HG02885 (cell line): Measurements from ENCODE around the gene HOXB1.
A peak's percentile ranks its signal among the peaks of the same experiment; 100 is the strongest.

Experiments
- ATAC-seq: cut with Tn5 transposase; IDR thresholded peaks from one replicate; pipeline ENCODE4 v1.9.1; 2021; ENCODE audit warnings: mild to moderate bottlenecking; ENCODE audit not compliant: unreplicated experiment, poor library complexity

The HOXB1 gene

DNA sequence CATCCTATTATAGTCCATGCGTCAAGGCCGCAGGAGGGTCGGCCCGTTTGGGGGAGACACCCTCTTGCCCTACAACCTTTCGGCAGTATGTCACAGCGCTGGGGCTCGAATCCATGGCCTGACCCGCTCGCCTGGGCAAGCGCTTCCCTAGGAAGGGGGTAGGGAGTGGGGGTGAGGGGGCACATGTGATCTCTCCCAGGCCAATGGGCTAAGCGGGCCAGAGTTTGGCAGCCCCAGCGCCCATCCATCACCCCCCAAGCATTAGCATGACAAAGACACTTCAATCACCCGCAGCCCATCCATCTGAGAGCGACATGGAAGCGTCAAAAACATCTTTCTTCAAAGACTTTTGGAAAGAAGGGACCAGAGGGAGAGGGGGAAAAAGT is at the start of gene HOXB1:
HOXB1 (minus strand) TSS at position 125 of the 386 bp plus-strand sequence; CDS start at position 18, 107 bp downstream.
- no peak for ATAC-seq

DNA sequence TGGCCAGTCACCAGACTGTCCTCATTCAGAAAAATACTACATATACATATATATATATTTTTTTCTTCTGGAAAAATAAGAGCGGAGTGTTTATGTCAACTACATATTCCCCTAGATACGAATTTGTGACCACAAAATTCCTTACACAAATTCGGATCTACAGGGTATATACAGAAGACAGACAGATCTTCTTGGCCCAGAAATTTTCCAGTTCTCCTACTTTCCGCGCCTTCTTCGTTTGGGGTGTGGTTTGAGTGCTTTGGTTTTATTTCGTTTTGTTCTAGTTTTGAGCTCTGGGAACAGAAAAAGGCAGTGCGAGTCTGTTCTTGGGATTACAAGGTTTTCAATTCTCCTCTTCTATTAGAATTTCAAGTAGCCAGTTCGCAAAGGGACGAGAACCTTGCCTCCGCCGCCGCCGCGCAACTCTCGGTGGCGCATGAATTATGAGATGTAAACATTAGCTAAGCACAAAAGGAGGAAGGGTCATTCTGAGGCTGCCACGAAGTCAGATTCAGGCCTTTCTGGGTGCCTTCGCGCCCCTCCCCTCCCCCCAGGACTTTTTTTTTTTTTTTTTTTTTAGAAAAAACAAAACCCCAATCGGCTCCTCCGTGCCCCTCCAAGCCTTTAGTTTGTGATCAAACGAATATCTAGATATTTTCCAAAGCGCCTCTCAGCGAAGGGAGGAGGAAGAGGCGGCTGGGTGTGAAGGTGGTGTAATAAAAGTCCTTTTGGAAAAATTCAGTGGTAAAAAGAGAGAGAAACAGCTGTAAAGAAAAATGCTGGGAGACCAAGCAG is 49.1 kb upstream of the HOXB1 start:
- no peak for ATAC-seq

DNA sequence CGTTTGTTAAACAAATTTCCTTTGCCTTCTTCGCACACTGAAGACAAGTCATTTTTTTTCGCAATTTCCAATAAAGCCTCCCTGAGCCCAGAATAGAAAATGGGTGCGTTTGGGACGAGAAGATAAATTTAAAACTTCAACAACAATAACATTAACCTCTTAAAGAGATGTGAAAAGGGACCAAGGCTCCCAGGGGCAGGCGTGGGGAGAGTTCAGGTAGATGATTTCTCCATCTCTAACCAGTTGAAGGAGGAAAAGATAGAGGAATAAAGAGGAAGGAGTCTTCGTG is 48.6 kb upstream of the HOXB1 start:
- no peak for ATAC-seq

DNA sequence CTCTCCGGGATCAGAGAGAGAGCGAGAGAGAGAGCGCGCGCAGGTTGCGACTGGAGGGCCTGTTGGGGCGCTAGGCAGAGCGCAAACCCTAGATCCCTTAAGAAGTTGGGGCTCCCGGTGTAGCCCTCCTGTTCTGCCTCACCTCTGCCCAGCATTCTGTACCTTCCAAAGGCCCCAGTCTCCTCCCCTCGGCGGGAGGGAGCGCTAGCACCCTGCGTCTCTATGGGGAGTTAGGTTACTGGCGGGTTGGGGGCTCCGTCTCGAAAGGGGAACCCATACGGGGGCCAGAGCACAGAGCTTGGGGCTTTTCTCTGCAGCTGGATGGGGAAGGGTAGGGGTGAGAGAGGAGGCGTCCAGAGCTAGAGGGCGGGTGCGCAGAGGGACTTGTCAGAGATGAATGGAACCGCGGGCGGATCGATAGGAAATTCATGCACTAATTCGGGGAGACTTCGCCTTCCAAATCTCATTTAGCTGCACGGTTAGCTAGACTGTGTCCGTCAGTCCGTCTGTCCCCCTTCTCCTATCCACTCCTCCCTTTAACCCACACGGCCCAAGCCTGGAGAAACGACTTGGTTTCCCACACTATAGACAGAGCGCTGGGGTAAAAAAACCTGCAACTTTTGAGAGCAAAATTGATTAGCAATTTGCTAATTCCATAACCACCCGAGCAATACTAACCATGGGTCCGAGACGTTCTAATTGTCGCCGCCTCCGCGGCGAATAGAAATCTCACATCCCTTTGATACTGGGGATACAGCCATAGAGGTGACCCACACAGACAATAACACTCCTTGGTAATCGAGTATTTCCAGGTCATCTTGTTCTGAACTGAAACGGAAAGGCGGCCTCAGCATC is 48.0 kb upstream of the HOXB1 start:
- ATAC-seq: peak; percentile 47

DNA sequence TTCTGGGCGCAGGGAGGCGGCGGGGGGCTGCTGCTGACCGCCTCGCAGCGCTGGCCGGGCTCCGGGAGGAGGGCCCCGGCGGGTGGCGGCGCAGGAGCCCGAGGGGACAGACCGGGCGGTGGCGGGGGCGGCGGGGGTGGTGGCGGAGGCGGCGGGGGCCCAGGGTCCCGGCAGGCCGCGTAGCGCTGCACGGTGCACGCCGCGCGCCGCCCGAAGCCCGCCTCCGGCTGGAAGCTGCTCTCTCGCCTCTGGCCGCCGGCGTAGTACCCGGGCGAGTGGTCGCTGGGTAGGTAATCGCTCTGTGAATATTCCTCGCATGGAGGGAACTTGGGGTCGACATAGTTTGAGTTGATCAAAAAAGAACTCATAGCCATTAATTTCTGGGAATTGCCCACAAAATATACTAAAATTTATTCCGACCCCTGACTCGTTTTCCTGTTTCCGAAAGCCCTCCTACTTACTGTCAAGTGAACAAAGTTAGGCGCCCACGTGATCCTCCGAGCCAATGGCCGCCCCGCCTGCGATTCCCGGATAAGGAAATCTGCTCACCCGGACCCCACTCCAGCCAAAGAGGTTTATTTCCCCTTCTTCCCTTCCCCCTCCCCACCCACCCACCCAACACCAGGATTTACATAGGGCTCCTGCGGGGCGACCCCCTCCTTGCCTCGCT is 47.3 kb upstream of the HOXB1 start, which contains the start of gene HOXB4:
HOXB4 (minus strand) TSS at position 405 of the 670 bp plus-strand sequence; CDS start at position 374, 31 bp downstream.
- peak; percentile 62 for ATAC-seq

DNA sequence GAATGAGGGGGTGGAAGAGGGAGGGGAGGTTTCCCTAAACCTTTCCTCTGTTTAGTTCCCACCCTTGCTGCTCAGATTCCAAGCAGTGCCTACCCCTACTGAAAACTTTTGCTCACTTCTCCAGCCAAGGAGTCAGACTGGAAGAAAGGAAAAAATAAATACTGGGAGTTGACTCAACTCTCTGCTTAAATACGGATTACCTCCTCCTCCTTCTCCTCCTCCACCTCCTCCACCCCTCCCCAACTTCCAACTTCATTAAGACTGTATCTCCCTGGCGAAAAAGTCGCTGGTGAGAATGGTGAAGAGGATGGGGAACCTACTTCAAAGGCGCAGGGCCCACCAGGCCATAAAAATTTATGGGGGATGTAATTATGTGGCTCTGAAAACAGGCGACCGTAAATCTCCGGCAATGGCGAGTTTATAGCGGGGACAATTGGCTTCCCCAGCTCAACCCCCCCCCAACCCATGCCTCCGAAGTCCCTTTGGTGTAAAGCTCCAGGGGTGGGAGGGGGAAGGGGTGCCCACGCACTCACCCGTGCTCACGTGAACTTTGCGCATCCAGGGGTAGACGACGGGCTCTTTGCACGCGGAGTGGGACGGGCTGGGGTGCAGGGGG is 46.6 kb upstream of the HOXB1 start:
- no peak for ATAC-seq

DNA sequence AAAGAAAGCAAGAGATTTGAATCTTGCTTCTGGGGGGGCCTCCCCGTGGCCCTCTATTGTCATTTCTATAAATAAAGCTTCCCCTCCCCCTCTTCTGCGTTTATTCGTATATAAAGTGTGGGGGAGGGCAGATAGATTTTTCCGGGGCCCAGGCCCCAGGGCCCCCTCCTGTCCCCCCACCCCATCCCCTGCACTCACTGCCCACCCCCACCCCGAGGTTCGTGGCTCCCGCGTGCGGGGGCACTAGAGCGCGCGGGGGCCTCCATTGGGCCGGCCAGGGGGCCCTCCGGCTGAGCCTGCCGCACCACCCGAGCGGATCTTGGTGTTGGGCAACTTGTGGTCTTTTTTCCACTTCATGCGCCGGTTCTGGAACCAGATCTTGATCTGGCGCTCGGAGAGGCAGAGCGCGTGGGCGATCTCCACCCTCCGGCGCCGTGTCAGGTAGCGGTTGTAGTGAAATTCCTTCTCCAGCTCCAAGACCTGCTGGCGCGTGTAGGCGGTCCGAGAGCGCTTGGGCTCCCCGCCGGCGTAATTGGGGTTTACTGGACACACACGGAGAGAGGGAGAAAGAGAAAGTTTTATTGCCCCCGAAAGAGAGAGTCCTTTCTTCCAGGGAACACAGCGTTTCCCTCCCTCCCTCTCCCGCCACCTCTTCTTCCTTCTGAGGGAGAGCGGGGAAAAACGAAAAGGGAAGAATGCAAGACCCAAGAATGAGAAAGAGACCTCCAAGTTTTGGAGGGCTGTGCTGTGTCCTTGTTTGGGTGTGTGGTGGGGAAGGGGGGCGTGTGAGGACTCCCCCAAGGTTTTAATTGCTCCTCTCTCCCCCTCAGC is 45.9 kb upstream of the HOXB1 start:
- ATAC-seq: no peak

DNA sequence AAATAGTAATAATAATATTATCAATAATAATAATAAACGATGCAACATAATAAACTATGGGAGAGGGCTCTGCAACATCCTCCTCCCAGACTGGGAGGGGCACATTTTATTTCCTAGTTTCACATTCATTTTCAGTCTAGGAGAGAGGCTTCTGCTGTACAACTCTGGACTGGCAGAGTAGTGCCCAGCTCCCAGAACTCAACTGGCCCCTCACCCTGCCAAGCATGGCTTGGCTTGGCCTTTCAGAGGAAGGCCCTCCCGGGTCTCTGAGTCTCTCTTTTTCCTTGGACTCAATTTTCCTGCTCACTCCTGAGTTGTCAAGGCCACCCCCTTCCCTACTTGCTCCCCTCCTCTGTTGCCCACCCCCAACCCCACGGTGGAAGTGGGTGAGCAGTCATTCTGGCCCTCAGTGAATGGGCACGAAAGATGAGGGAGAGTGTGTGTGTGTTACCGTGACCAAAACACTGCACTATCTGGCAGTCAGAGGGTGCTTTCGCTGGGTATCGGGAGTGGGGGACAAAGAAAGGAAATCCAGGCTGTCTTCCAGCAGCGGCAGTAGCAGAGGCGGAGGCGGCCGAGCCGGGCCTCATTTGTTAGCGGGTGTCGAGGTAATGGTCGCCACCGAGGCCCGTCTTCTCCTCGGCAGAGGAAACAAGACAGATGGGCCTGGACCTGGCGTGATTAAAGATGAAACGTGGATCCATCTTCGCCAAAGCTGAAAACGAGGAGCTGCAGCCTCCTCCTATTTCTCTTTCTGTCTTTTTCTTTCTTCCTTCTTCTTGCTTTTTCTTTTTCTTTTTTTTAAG is 45.1 kb upstream of the HOXB1 start:
- no peak for ATAC-seq

DNA sequence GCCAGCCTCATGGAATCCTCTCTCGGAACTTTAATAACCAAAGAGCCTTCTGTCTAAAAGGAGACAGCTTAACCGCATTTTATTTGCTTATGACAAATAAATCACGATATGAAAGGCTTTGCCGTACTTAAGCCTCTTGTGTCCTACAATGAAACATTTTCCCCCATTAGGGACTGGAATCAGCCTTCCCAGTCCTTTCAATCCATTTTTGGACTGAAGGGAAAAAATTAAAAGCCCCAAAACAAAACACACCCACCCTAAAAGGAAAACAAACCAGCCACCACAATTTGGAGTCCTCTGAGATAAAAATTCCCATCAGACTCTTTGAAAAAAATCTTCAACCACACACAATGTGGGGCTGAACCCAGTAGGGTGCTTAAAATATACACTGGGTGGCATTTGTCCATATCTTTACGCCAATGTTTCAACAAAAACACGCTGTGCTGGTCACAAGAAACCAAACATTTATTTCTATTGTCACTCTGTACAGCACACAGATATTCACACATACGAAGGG is 44.3 kb upstream of the HOXB1 start:
- no peak for ATAC-seq

DNA sequence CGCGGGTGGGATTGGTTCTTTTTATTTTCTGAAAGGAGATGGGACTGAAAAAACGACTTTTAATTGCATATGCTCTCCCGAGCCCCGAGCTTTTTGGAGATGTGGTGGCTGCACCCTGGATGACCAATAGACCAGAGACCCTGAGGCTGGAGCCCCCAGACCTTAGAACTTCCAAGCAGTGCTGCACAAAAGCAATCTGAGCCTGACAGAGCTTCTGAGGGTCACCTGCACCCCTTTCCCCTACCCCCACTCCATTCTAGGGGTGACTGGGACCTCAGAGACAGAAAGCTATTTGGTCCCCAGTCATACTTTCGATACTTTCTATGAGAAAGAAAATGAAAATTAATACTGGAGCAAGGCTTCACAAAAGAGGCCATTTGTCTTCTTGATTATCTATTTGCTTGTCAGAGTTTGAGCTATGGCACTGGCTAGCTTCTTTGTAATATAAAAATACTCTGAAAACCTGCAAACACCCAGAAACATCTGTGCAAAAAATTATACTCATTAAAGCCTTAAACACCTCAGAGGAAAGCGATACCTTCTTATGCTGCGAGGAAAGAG is 43.8 kb upstream of the HOXB1 start:
- no peak for ATAC-seq

DNA sequence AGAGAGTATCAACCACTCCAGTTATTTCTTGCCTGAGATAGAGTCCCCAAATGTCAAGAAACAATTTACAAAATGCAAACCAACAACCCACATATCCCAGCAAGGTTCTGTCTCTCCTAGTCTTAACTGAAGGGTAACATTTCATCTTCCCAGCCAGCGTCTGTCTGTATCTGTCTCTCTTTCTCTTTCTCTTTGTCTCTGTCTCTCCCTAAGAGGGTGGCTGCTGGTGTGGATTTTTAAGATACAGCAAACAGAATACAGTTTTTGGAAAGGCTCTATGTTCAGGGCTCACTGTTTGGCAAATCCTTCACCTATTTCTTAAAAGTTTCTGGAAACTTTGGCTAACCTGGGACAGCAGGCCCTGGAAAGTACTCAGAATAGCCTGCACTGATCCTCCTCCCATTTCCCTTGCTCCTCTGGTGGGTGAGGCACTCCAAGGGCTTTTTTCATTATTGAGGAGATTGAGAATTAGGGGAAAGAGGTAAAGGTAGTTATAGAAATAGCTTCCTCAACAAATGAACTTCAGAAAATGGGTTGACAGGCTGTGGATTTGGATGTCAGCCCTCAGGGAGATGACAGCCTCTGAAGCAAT is 41.1 kb upstream of the HOXB1 start:
- no peak for ATAC-seq

DNA sequence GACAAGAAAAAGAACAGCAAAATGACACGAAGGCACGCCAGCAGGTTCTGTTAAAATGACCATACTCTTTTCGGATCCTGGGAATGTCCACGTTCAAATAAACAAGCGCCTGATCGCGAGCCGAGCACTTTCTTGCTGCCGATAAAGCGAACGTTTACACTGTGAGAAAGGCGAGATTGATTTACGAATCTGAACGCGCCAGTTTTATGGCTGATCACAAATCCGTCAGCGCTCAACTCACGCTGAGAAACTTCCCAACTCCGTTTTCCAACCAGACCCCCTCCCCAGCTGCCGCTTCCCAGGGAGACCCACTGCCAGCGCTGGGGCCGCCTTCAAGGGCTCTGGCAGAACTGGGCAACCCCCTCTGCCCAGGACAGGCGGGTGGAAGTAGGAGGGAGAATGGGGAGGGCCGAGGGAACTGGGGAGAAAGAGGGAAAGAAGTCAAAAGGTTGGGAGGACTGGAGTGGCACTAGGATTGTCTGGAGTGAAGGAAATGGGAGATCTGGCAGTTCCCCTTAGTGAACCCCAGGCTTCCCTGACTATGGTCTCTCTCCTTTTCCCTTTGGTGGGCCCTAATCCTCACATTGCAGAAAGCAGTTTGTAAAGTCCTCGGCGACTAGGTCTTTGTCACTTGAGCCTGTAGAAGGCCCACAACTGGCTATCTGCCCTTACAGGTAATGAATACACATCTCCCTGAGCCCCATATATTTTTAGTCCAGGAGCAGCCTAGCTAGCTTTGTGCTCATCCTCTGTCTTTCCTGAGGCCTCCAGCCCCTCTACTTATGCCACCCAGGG is 40.4 kb upstream of the HOXB1 start:
- ATAC-seq: no peak

DNA sequence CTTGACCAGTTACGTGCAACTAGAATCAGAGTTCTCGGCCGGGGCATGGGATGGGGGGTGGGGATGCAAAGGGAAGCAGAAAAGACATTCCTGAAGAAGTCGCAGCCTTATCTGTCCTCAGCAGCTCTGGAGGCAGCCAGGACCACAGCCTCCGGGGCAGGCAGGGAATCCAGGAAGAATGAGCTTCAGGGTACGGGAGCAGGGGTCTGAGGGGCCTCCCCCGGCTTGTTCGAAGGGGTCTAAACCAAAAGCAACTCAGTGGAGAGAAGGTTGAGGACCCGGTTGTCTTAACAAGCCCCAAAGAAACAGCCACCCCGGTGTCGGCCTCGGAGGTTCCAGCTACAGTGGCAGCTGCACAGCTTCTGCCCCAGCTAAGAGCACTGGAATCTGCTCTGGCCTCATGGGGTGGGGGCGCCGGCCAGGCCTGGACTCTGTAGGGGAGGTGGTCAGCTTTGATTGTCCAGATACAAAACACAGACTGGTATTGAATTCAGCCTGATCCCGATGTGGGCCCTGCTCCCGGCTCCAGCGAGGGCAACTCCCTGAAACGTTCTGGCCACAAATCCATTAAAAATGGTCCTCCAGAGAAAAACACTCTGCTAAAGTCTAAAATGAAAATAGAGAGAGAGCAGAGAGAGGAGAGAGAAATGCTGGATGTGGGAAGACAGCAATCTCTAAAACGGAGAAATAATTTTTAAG is 39.7 kb upstream of the HOXB1 start:
- no peak for ATAC-seq

DNA sequence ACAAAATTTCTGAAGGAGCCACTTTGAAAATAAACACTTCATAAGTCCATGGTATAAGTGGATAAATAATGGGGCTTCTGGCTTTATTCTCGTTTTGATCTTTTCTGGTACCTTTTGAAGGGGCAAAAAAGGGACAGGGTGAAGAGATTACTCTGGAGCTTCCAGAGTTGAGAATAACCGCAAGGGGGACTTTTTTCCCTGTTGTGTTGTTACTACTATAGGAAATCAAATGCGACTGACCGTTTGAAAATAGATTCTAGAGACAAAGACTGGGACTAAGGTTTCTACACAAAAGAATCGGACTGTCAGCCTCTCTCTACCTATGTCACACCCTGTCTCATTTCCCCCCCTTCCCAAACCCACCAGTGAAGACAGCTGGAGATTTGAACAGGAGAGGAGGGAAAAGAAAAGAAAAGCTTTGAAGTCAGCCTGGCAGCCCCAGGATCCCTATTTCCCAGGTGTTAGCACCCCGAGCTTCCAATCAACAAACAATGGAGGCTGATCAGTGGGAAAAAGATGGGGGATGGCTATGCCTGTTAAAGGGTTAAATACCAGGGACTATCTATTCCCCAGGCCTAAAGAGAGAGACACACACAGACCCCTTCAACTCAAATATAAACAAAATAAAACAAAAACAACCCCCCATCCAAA is 39.0 kb upstream of the HOXB1 start:
- no peak for ATAC-seq

DNA sequence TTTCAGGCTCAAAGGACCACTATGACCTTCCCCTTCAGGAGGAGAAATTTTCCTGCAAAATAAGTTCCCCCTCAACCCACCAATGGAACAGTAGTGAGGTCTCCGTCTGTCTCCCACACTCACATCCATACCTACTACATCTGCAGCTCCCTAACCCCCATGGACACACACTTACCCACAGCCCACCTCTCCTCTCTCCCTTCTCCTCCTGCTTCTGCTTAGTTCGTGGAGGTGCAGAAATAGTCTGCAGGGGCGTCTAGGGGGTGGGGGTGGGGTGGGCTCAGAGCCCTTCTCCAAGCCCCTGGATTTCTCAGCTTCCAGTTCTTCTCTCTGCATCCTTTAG is 38.4 kb upstream of the HOXB1 start:
- no peak for ATAC-seq

DNA sequence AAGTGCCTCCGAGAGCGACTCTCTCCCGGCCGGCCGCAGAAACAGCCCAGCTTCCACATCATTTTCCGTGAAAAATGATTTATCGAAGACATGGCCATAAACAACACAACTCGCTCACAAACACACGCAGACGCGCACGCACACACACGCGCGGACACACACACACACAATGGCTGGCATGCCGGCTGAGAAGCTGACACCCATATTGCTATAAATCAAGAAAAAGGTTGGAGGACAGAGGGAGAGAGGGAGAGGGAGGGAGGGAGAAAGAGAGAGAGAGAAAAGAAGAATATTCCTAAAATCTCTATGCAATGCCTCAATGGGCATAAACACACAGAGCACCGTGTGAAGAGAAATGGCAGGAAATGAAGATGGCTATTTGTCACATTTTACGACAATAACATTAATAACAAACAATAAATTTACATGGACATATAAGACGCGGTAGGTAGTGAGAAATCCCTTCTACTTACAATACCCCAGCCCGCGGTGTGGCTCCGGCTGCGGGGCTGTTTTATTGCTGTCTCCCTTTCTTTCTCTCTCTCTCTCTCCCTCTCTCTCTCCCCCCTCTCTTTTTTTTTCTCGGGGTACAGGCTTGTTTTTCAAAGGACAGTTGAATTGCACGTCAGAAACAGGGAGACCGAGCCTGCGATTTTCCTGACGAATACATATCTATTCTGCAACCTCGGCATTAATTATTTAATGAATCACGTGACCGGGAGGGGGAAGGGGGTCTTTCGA is 37.9 kb upstream of the HOXB1 start:
- no peak for ATAC-seq
